ENCODE measurements around the gene CC2D2B. TPM values are rescaled to one million over a fixed set of nuclear protein-coding genes. Genes with fewer than 3 reads are reported as not detected.

CC2D2B gene
- total and polyA plus RNA-seq, 2 of the 13 experiments (the other 11 are each of a cell fraction or from before 2014, with no cell fraction given) = 0.20 TPM; not detected in 1

GRCh38 chr10:95976362-95977229, 68.8 kb downstream of the CC2D2B start (continued):
- TF ChIP-seq ZNF770 (CRISPR knock-in tag; IDR thresholded peaks at IDR 0.05) (peak; percentile 80), YEATS2 (CRISPR knock-in tag; IDR thresholded peaks at IDR 0.05; ENCODE audit: borderline replicate concordance) (no peak), ZNF383 (CRISPR knock-in tag; IDR thresholded peaks at IDR 0.05; ENCODE audit: borderline replicate concordance) (no peak), DBP (CRISPR knock-in tag; IDR thresholded peaks at IDR 0.05; ENCODE audit: not compliant biosample characterization) (no peak), TEAD3 (CRISPR knock-in tag; optimal IDR thresholded peaks at IDR 0.05; ENCODE audit: borderline replicate concordance) (no peak), SMC3 (IDR thresholded peaks at IDR 0.05; ENCODE audit: low read length) (no peak), TFDP2 (CRISPR knock-in tag; IDR thresholded peaks at IDR 0.05) (no peak), ZNF350 (CRISPR knock-in tag; IDR thresholded peaks at IDR 0.05; ENCODE audit: borderline replicate concordance, low read depth) (0 out of 2 replicates have a peak, but pooled peaks have one; percentile 27), ZNF124 (CRISPR knock-in tag; IDR thresholded peaks at IDR 0.05) (no peak), BRD4 (CRISPR knock-in tag; IDR thresholded peaks at IDR 0.05) (no peak), ZBTB49 (CRISPR knock-in tag; IDR thresholded peaks at IDR 0.05; ENCODE audit: borderline replicate concordance) (no peak), THAP9 (CRISPR knock-in tag; IDR thresholded peaks at IDR 0.05; ENCODE audit: borderline replicate concordance) (no peak), ZNF605 (CRISPR knock-in tag; IDR thresholded peaks at IDR 0.05) (0 out of 2 replicates have a peak, but pooled peaks have one; percentile 47), PAXIP1 (CRISPR knock-in tag; conservative IDR thresholded peaks at IDR 0.05) (peak; percentile 60)
